HG03196 (cell line): ENCODE measurements around the gene SLC6A6.
"Not testable (repeated sequence)": the region's sequence is repeated elsewhere in the genome, so short reads cannot be mapped to it uniquely, and the experiment has no call there.

Source experiments
- ATAC-seq: cut with Tn5 transposase; IDR thresholded peaks from one replicate; pipeline ENCODE4 v1.9.1; 2021; ENCODE audit not compliant: unreplicated experiment

SLC6A6 gene

GRCh38 chr3:14434126-14434497 is 31.7 kb downstream of the SLC6A6 start:
- ATAC-seq: no peak

GRCh38 chr3:14434498-14435151 is 32.2 kb downstream of the SLC6A6 start:
- ATAC-seq: no peak

GRCh38 chr3:14435175-14436014 is 33.0 kb downstream of the SLC6A6 start:
- no peak for ATAC-seq

- ATAC-seq: no peak
These were observed 34.5 kb downstream of the SLC6A6 start for GRCh38 chr3:14436954-14437281.

- ATAC-seq: not testable (repeated sequence)
These were observed 35.3 kb downstream of the SLC6A6 start for GRCh38 chr3:14437705-14438104.

- no peak for ATAC-seq
These were observed 35.9 kb downstream of the SLC6A6 start for GRCh38 chr3:14438262-14438661.

- ATAC-seq: no peak
These were observed 36.5 kb downstream of the SLC6A6 start for GRCh38 chr3:14438929-14439328.

GRCh38 chr3:14439501-14440167 is 37.2 kb downstream of the SLC6A6 start:
- ATAC-seq: no peak

GRCh38 chr3:14440168-14440518 is 37.7 kb downstream of the SLC6A6 start:
- no peak for ATAC-seq

- no peak for ATAC-seq
These were observed 38.3 kb downstream of the SLC6A6 start for GRCh38 chr3:14440531-14441239.

- ATAC-seq: no peak
These were observed 39.0 kb downstream of the SLC6A6 start for GRCh38 chr3:14441240-14441919.

- no peak for ATAC-seq
These were observed 39.5 kb downstream of the SLC6A6 start for GRCh38 chr3:14441920-14442300.

- ATAC-seq: no peak
These were observed 42.0 kb downstream of the SLC6A6 start for GRCh38 chr3:14444380-14444779.

- ATAC-seq: no peak
These were observed 43.4 kb downstream of the SLC6A6 start for GRCh38 chr3:14445773-14446172.

GRCh38 chr3:14446988-14447570 is 44.7 kb downstream of the SLC6A6 start:
- no peak for ATAC-seq

- no peak for ATAC-seq
These were observed 45.7 kb downstream of the SLC6A6 start for GRCh38 chr3:14448063-14448462.

GRCh38 chr3:14448756-14449727 is 46.6 kb downstream of the SLC6A6 start:
- no peak for ATAC-seq

- ATAC-seq: no peak
These were observed 48.1 kb downstream of the SLC6A6 start for GRCh38 chr3:14450506-14450905.

- ATAC-seq: no peak
These were observed 48.7 kb downstream of the SLC6A6 start for GRCh38 chr3:14450922-14451606.
